ENCODE results near the gene HOXA3.
A peak's percentile ranks its signal among the peaks of the same experiment; 100 is the strongest.

Gene HOXA3

DNA sequence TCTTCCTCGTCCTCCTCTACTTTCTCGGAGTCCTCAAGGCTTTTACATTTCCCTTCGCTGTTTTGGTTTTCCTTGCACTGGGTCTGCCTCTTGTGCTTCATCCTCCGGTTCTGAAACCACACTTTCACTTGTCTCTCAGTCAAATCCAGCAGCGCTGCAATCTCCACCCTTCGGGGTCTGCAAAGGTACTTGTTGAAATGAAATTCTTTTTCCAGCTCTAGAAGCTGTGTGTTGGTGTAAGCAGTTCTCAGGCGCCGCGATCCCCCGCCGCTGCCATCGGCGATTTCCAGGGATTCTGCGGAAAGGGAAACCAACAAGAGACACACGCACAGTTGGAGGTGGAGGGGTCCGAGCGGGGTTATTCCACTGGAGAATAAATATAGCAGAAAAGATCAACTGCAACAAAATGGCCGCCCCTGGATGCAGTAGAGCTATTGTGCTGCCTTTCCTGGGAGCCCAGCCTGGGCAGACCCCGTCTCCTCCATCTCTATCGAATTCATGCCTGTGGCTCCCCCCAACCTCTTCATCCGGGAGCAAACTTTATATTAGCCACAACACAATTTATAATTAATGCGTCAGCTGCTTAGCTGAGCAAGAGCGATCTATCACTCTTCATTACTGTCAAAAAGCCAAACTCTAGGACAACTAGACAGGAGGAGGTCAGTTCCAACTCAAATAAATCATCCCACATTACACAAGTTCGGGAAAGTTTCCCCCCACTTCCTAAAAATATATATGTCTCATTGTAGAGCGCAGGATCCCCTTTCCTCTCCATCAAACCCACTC lies 51.0 kb downstream of the HOXA3 start:
- no peak for DNase-seq

DNA sequence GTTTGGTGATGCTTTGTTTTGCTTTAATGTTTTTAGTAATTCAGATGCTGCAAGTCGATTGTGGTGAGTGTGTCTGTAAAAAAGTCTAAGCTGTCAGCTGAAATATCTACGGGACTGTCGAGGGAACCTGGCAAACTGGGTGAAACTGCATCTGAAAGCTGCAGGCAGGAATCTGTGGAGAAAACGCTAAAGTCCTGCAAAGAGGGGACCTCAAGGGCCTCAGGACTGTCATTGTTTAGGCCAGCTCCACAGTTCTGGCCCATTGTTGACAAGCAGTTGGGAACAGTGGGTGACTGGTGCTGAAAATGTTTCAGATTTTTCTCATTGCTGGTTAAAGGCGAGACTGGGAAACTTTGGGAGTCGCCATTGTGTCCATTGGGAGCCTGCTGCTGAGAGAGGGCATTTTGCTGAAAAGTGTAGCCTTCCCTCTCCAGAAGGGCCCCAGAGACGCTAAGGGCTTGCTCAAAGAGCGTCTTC lies 51.7 kb downstream of the HOXA3 start:
- no peak for DNase-seq

DNA sequence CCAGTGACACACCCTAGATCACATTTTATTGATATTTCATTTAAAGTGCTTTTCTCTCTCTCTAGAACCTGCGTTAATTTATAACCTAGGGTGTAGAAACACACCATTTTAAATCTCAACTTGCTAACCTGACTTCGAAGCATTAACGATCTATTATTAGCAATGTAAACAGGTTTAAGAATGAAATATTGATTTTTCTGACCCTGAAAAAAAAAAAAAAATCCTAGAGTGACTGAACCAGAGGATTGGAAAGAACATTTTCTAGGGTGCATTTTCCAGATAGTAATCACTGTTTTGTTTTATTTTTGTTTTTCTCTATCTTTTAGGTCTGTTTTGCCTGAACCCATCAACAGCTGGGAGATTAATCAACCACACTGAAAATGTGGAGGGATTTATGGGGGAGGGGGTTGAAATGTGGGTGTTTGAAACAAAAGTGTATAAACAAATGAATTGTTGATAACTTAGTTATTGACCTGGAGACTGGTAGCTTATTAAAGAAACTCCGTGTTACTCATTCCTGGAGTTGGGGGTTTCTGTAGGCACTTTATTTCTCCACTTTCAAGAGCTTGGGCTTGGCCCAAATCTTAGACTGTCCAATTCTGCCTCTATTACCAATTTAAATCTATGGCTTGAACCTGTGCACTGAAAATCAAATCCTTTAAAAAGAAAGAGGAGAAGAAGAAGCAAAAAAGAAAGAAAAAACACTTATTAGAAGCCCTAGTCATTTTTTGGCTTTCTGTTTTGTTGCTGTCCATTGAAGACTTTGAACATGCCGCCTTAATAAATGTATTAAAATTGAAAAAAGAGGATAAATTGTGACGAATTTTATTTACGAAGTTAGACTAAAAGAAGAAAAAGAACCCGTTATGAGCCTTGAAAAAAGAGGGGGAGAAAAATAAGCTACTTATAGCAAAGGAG lies 52.7 kb downstream of the HOXA3 start:
- DNase-seq: no peak

DNA sequence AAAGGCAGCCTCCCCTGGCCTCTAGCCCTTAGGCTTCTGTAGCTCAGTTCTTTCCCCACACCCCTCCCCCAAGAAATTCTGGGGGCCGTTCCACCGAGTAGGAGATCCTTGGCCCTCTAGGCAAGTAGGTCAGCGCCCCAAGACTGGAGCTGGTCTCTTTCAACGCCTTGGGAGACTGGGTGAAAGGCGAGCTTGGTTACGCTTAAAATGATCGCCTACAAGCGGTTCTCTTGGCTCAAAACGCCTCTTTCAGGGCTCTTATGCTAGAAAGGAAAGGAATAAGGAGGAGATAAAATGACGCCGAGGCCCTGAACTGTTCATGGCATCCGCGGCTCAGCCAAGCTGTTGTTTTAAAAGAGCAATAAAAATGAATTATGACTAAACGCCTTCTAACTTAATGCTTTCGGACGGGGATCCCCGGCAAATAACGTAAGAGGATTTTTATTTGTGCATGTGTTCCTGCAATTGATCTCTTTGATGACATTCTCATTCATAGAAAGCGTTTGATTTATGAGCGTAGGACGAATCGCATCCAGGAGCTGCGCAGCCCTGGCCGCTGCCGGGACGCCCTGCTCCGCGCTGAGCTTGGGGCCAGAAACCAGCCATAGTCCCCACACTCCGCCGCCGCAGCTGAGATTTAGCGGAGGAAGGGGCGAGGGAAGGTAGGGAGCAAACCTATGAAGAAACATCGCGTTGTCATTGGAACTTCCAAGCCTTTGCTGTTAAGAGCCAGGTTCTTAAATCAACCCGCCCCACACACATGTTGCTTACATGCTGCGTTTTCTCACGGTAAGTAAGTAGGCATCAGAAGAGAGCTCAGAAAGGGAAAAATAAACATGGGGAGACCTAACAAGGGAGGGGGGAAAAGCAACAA lies 53.6 kb downstream of the HOXA3 start:
- no peak for DNase-seq

DNA sequence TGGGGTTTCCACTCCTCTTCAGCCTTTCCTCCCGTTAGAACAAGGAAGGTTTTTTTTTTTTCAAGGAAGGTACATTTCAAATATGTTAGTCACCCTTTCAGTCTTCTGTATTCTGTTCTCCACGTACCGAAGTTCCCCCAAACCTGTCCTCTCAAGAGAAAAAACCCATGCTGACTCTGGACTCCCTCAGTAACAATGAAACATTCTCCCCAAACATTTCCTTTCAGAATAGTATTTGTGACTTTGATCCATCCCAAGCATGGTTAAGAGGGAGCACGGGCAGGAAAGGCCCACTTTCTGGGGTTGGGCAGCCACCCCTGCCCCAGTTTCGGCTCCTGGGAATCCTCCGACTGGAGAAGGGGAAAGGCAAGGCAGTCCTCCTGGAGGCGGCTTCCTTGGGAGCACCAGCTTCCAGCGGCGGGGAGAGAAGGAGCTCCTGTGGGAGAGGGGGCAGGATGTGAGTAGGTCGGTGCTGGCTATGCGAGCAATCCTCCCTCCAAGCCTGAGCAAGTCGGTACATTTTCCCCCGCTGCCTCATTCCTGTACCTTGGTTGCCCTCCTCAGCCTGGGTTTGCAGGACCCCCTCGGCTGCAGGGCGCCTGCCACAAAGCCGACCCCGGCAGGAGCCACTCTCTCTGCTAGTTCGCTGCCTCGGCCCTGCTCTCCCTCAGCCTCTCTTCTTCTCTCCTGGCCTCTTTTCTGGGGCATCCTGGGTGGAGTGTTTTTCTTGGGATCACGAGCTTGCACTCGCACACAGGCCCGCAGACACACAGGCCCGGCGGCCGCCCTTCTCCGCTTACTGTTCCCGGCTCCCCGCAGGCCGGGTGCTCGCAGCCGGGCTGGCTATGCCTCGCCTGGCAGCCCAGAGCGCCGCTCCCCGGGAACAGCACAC lies 54.5 kb downstream of the HOXA3 start:
- DNase-seq: no peak

DNA sequence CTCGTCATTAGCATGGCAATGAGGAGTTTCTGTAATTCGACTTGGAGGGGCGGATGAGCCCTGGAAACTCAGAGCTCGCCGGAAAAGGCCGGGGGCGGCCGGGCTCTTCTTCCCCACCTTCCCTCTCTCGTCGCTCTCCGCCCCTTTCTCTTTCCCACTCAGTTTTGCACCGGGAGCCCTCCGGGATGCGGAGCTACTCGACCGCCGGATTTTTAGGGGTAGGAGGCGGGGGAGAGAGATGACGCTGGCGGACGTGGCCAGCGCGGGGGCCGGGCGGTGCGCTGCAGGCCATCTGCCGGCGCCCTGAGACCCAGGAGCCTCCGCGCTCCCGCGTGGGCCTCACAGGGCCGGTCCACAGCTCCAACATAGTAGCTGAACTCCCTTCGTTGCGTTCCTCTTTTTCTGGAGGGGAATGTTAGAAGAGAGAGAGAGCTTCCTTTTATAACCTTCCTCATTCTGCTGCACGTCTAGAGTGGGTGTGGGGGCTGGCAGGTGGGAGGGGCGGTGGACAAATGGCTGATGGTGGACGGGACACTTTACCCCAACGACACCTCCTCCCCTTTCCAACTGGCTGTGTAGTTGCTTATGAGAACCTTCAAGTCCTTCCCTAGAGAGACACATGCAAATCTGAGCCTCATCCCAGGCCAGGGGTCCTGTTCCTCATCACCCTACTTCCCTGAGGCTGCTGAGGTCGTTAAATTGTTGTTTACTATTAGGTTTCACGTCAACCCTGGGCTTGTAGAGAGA lies 55.4 kb downstream of the HOXA3 start:
- DNase-seq: no peak

DNA sequence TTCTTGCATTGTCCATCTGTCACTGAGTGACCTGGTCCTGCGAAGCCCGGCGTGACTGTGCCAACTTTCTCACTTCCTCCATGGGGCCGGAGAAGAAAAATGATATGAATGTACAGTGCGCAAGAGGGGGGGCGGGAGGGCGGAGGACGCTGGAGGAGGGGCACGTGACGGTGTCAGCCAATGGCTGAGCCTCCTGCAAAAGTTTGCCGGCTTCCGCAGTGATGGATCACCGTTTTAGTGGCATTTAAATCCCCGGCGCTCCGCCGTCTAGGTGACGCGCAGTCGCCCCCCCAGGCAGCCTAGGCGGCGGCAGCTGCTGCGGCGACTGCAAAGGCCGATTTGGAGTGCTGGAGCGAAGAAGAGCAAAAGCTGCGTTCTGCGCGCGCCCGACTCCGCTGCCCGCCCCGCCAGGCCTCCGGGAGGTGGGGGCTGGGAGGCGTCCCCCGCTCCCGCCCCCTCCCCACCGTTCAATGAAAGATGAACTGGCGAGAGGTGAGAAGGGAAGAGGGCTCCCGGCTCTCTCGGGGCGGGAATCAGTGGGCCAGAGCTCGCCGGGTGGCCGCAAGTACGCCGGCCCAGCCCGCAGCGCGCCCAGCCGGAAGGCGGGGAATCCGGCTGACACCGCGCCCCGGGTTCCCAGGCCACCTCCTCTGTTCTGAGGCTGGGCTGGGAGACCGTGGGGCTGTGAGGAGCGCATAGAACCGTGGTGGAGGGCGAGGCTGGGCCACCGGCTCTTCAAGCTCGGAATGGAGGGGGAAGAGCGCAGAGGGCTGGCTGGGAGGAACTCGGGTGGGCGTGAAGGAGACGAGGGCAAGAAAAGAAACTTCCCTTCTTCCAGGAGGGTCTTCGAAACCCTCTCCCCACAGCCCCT lies 56.3 kb downstream of the HOXA3 start, which contains the start of gene HOXA1:
Gene HOXA1 (minus strand): TSS at position 104 of the 871 bp plus-strand sequence. CDS start 88 bp downstream, at position 16.
- peak; percentile 78 to 81 for DNase-seq

DNA sequence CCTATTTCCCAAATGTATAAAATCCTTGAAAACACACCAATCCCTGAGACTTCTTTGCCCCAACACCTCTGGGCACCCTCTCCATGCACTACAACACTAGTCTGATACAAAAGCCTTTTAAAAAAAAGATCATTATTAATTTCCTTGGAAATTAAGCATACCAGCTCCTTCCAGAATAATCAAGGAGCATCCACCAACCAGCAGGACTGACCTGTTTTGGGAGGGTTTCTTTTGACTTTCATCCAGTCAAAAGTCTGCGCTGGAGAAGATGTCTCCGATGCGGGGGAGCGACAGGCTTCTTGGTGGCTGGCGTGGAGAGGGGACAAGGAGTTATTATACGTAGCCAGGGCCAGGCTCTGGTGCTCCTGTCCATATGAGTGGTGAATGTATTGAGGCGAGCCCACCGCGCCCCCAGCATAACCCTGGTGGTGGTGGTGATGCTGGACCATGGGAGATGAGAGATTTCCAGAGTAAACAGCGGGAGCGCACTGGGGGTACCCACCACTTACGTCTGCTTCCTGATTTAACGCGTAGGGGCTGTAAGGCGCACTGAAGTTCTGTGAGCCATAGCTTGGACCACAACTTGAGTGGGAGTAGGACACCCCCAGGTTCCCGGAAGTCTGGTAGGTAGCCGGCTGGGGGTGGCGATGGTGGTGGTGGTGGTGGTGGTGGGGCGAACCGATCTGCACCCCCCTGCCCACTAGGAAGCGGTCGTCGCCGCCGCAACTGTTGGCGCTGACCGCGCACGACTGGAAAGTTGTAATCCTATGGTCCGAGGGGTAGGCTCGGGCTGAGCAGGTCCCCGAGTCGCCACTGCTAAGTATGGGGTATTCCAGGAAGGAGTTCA lies 57.1 kb downstream of the HOXA3 start:
- no peak for DNase-seq

DNA sequence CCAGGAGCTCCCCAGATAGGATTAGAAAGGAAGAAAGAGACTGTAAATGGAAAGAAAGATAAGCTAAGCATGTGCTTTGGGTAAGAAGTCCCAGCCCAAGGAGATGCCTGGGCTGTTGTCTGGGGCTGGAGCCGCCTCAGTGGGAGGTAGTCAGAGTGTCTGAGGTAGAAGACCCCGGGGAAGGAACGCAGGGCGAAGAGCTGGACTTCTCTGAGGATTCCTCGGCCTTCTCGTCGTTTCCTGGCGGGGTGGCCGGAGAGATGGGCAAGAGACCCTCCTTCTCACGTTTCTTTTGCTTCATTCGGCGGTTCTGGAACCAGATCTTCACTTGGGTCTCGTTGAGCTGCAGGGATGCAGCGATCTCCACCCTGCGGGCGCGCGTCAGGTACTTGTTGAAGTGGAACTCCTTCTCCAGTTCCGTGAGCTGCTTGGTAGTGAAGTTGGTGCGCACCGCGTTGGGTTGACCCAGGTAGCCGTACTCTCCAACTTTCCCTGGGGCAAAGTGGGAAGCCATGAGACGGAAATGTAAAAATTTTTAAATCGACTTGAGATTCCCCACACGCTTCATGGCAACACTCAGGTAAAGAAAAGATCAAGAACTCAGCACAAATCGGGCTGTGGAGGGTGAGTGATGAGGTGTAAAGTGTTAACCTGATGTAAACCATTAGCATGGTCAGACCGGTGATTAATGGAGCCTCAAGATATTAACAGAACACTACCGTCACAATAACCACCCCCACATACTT lies 57.9 kb downstream of the HOXA3 start:
- no peak for DNase-seq

DNA sequence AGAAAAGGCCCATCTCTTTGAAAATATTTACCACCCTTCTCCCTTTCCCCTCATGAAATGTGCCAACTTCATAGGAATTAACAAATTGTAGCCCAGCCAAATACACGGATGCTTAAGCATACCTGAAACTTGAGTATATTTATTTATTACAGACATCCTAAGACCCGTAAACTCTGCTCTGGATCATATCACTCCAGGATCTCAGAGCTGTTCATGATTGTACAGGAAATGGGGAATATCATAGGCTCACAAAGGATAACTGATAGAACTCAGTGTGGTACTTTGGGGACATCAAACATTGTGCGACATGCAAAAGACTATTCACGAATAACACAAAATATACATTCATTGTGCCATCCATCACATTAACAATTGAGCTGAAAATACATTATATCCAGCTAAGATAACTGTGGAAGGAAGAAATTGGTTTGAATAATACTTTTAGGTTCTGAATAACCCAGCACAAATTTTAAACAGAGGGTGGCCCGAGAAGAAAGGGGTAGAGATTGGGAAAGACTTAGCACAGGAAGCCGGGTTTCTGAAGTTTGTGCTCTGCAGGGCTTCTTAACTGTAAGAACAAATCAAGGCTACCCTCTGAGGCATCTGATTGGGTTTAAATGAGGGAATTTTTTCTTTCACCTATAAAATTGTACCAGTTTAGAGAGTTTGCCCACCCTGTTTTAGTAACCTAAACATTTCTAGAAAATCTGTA lies 59.0 kb downstream of the HOXA3 start:
- no peak for DNase-seq

DNA sequence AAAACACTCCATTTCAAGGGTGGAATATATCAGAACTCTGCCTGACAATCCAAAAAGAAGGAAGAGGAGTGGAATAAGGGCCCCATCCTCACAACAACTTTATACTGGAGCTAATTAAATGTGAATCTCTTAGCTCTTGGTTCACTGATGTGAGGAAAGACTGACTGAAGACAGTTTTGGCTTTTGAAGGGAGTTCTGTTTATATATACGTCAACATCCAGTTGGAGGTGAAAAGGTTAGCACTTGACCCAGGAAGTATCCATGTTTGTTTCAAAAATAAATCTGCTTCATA lies 59.6 kb downstream of the HOXA3 start:
- DNase-seq: no peak

DNA sequence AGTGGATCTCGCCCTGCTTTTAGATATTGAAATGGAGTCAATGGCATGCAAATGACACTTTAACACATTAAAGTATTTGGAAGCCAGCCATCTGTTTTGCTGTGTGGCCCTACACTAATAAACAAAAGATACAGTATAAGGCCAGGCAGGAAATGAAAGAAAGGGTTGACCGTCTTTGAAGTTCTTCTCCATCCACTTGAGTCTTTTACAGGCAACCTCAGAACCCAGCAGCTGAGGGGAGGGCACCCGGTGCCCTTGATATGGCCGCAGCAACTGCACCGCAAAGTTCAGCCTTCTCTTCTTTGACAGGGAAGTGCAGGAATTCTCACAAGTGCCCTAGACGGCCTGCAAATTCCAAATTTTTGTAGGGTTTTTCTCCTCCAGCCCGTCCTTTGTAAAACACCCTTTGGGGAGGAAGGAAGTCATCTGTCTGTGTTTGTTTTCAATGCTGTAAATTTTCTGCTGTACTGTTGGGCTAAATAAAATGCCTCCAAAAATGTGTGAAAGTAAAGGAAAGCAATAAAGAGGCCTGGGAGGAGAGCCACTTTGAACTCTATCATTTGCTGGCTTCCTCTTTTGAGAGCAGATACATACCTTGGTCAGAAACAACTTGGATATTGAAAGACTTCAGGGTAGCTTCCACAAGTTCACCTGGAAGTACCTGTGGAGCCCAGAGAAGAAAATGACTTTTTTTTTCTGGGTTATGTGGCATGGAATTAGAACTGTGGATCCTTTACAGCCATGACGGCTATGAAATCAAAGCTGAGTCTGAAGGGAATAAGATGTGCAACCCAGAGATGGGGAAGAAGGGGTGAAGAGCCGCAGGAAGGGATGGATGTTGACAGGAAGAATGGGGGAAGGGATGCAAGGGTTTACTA lies 60.2 kb downstream of the HOXA3 start:
- DNase-seq: no peak

DNA sequence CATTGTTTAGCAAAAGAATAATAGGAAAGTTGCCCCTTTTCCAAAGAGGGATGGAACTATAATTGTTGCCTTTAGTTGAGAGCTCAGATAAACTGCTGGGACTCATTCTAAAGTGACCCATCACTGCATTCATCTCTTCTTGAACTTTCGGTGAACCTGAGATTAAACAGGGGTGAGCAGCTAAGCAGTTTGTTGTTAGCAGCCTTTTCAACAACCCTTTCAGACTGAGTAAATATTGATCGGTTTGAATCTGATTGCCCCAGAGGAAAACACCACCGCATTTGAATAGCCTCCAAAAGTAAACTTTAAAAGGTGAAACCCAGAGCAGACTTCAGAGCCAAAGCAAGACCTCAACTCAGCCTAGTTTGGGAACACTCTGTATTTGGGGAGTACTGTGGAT lies 61.3 kb downstream of the HOXA3 start:
- peak; percentile 46 to 81 for DNase-seq

DNA sequence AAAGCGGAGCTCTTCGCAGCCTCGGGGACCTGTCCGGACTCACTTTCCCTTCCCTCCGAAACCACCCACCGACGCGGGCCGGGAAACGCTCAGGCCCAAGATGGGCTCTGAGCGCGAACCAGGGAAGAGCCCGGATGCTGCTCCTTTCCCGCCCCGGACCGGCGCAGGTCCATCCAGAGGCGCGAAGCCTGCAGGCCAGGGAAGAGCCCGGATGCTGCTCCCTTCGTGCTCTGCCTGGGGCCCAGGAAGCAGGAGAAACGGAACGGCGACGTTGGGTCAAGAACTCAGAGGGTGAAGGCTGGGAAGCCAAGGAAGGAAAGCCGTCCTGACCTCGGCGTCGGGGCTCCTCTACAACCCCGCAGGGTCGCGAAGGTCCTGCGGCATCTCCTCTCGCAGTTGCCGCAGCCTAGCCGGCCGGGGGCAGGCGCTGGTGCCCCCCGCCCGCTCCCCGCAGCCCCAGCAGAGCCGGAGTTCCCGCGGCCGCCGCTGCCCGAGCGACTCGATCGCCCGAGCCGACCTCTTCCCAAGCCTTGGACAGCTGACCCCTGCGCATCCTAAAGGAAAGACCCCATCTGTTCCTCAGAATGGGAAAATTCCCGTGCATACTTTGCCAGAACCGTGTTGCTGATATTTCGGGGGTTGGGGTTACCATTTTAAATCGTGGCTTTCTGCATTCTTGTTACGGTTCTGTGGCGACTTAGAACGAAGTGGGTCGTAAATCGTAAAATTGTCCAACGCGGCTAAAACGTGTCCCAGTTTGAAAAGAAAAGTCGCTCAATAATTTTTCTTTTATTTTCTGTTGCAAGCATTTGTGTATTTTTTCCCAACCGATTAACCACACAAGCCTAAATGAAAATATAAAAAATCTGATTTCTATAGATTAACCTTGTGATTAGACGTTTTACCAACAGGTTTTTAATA lies 64.1 kb downstream of the HOXA3 start:
- no peak for DNase-seq

DNA sequence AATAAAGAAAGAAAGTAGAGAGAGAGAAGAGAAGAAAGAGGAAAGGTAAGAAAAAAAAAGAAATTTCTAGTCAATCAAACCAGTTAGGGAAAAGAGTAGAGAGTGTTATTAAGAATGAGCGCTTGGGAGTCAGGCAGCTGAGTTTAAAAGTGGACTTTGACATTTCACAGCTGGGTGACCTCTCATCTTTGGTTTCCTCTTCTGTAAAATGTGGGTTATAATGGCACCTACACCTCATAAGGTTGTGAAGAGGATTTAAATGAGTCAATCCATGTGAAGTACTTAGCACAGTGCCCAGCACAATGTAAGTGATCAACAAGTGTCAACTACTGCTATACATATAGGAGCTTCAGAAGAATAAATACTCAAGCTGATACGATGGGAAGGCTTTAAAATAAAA lies 68.7 kb downstream of the HOXA3 start:
- no peak for DNase-seq

DNA sequence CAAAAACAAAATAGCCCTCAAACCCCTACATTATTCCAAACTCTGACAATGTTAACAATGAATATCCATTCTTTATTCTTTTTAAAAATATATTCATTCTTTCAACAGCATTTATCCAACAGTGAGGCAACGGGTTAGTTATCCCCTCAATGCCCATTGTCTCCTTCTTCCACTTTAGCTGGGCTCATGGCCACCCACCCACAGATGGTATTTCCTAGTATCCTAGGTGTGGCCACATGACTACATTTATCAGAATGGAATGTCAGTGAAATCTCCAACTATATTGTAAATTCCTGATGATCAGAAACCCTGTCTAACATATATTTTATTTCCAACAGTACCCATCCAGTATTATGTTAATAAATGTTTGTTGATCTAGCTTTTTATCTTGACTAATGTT lies 70.2 kb downstream of the HOXA3 start:
- DNase-seq: no peak
